ENCODE results near the gene AQP7. TPM values are rescaled to one million over a fixed set of nuclear protein-coding genes. Genes with fewer than 3 reads are reported as not detected.
"Not testable (repeated sequence)": the region's sequence is repeated elsewhere in the genome, so short reads cannot be mapped to it uniquely, and the experiment has no call there.

AQP7 gene
- total RNA-seq, 4 donors from 2014 or later, result 2.7 to 20.7 (median 9.6) TPM

DNA sequence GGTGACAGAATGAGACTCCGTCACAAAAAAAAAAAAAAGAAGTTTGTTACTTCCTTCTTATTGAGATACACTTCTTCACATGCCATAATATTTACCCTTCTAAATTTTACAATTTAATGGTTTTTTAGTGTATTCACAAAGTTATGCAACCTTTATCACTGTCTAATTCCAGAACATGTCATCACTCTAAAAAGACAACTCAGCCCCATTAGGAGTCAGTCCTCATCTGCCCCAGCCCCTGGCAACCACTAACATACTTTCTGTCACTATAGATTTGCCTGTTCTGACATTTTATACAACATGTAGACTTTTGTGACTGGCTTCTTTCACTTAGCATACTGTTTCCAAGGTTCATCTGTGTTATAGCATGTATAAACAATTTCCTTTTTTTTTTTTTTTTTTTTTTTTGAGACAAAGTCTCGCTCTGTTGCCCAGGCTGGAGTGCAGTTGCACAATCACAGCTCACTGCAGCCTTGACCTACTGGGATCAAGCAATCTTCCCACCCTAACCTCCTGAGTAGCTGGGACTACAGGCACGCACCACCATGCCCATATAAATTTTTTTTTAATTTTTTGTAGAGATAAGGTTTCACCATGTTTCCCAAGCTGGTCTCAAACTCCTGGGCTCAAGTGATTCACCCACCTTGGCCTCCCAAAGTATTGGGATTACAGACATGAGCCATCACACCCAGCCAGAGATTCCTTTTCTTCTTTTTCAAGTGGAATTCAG lies 27.1 kb upstream of the AQP7 start:
- no peak overlapping the region for H3K4me3 ChIP-seq (ENCODE audit: low read depth, poor library complexity, severe bottlenecking)
- intact Hi-C loops (cut with DNase I; ENCODE audit: low total_unique reads), result no loop called here
- 55 to 68% methylated on average over 3 of the region's 3 CpGs for WGBS, 2 donors
- no peak for DNase-seq (ENCODE audit: low spot score in 2 of 2)
- TF ChIP-seq, protein P1, sequence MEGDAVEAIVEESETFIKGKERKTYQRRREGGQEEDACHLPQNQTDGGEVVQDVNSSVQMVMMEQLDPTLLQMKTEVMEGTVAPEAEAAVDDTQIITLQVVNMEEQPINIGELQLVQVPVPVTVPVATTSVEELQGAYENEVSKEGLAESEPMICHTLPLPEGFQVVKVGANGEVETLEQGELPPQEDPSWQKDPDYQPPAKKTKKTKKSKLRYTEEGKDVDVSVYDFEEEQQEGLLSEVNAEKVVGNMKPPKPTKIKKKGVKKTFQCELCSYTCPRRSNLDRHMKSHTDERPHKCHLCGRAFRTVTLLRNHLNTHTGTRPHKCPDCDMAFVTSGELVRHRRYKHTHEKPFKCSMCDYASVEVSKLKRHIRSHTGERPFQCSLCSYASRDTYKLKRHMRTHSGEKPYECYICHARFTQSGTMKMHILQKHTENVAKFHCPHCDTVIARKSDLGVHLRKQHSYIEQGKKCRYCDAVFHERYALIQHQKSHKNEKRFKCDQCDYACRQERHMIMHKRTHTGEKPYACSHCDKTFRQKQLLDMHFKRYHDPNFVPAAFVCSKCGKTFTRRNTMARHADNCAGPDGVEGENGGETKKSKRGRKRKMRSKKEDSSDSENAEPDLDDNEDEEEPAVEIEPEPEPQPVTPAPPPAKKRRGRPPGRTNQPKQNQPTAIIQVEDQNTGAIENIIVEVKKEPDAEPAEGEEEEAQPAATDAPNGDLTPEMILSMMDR (IDR thresholded peaks at IDR 0.05), result no peak
- no peak for TF ChIP-seq POLR2A (IDR thresholded peaks at IDR 0.05)

DNA sequence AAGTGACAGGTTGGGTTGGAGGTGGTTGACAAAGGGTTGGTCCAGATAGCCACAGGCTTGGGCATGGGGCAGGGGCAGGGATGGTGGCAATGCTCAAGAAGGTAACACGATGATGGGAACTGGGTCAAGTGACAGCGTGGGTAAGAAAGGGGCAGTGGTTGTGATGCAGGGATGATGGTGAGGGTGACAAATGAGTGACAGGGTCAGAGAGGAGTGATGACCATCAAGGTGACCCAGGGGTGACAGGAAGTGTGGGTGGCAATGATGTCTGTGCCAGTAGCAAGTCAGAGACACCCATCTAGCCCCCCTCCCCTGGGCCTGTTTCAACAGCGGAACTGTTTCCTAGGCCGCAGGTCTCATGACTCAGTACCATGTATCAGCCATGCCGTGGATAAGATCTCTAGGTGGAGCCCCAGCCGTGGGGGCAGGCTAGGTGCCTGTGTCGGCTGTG lies 24.5 kb upstream of the AQP7 start:
- intact Hi-C loops (cut with DNase I; ENCODE audit: low total_unique reads), result no loop called here
- no peak for DNase-seq (ENCODE audit: low spot score in 2 of 2)
- WGBS, 2 donors, result 33 to 51% methylated on average over 7 of the region's 7 CpGs
- H3K4me3 ChIP-seq (ENCODE audit: low read depth, poor library complexity, severe bottlenecking), result no peak overlapping the region
- TF ChIP-seq, protein P1 (IDR thresholded peaks at IDR 0.05), result no peak
- TF ChIP-seq POLR2A (IDR thresholded peaks at IDR 0.05), result no peak

DNA sequence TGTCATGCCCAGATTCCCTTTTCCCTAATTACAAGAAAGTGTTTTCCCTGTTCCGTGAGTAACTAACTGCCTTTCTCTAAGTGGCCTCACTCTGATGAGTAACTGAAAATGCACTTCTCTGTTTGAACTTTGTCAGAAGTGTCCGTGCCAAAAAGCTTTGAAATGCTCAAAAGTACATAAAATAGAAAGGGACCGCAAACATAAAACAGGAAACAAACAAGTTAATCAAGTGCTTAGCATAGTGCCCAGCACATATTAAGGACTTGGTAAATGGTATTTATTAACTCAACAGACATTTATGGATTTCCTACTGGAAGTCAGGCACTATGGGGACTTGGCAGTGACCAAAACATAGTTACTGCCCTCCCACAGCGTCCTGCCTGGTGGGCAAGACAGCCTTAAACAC lies 22.8 kb upstream of the AQP7 start:
- TF ChIP-seq POLR2A (IDR thresholded peaks at IDR 0.05), result no peak
- TF ChIP-seq, protein P1 (IDR thresholded peaks at IDR 0.05), result no peak
- 45 to 56% methylated on average over 4 of the region's 4 CpGs for WGBS, 2 donors
- no peak for DNase-seq (ENCODE audit: low spot score in 2 of 2)
- intact Hi-C loops (cut with DNase I; ENCODE audit: low total_unique reads), result no loop called here
- H3K4me3 ChIP-seq (ENCODE audit: low read depth, poor library complexity, severe bottlenecking), result no peak overlapping the region

DNA sequence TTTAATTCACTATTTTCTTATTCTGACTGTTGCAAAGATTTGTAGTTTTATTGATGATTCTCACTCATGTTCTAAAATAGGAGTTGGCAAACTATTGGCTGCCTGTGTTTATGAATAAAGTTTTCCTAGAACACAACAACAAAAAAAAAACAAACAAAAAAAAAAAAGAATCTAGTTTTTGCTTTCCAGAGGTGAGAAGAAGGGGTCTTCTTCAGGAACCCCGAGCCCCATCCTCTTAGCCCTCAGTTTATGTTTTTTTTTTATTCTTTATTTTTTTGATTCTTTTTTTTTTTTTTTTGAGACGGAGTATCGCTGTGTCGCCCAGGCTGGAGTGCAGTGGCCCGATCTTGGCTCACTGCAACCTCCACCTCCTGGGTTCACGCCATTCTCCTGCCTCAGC lies 22.1 kb upstream of the AQP7 start:
- WGBS, 2 donors, result 92 to 95% methylated on average over 6 of the region's 6 CpGs
- H3K4me3 ChIP-seq (ENCODE audit: low read depth, poor library complexity, severe bottlenecking); DNase-seq (ENCODE audit: low spot score in 2 of 2); intact Hi-C loops (cut with DNase I; ENCODE audit: low total_unique reads): not testable (repeated sequence)

DNA sequence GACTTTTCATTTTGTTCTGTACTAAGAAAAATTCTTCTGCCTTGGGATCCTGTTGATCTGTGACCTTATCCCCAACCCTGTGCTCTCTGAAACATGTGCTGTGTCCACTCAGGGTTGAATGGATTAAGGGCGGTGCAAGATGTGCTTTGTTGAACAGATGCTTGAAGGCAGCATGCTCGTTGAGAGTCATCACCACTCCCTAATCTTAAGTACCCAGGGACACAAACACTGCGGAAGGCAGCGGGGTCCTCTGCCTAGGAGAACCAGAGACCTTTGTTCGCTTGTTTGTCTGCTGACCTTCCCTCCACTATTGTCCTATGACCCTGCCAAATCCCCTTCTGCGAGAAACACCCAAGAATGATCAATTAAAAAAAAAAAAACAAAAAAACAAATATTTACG lies 21.7 kb upstream of the AQP7 start:
- 77 to 82% methylated on average over 3 to 5 of the region's 7 CpGs for WGBS, 2 donors
- DNase-seq (ENCODE audit: low spot score in 2 of 2); H3K4me3 ChIP-seq (ENCODE audit: low read depth, poor library complexity, severe bottlenecking); intact Hi-C loops (cut with DNase I; ENCODE audit: low total_unique reads): not testable (repeated sequence)

DNA sequence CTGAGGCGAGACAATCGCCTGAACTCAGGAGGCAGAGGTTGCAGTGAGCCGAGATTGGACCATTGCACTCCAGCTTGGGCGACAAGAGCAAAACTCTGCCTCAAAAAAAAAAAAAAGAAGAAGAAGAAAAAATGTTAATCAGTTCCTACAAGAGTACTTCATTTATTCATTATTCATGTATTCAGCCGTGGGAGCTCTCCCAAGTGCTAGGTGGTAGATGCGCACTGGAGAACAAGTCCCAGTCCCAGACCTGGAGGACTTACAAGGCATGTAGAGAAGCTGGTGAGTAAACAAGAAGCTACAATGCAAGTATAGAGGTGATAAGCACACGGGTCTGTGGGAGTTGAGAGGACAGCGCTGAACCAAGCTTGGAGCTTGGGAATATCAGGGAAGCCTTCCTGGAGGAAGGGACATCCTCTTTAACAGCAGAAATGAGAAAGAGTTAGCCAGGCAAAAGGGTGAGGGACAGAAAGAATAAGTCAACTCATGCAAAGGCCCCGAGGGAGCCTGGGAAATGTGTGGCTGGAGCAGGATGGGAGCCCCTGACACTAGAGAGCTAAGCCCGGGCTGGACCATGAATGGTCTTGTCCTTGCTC lies 17.4 kb upstream of the AQP7 start:
- no peak for DNase-seq (ENCODE audit: low spot score in 2 of 2)
- WGBS, 2 donors, result 63 to 74% methylated on average over 10 of the region's 10 CpGs
- TF ChIP-seq, protein P1 (IDR thresholded peaks at IDR 0.05), result no peak
- no peak for TF ChIP-seq POLR2A (IDR thresholded peaks at IDR 0.05)
- no peak overlapping the region for H3K4me3 ChIP-seq (ENCODE audit: low read depth, poor library complexity, severe bottlenecking)
- intact Hi-C loops (cut with DNase I; ENCODE audit: low total_unique reads), result no loop called here

DNA sequence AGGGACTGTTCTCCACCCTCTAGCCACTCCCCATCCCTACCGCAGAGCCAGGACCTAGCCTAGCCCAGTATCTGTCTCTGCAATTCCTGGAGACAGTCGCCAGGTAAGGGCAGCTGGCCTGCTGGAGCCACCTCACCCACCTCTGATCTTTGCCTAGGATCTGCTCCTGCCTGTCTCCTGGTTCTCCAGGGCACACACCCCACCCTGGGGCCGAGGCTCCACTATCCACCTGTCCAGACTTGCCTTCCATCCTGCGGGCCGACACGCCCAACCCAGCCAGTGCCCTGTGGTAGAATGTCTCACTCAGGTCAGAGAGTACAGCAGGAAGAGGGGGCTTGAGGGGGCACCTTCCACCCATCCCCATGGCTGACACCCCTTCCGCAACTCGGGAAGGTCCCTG lies 15.7 kb upstream of the AQP7 start:
- TF ChIP-seq, protein P1 (IDR thresholded peaks at IDR 0.05), result no peak
- no peak for TF ChIP-seq POLR2A (IDR thresholded peaks at IDR 0.05)
- DNase-seq (ENCODE audit: low spot score in 2 of 2), result no peak
- H3K4me3 ChIP-seq (ENCODE audit: low read depth, poor library complexity, severe bottlenecking), result no peak overlapping the region
- intact Hi-C loops (cut with DNase I; ENCODE audit: low total_unique reads), result no loop called here
- 46 to 54% methylated on average over 8 of the region's 8 CpGs for WGBS, 2 donors

All from lower leg skin (tissue), 4 donors.